GM12878 (cell line): ENCODE data around the gene MYMX. TPM values are rescaled to one million over a fixed set of nuclear protein-coding genes. Genes with fewer than 3 reads are reported as not detected.

ENCODE experiments used
- ATAC-seq: fragments of 200-7000 bp; cut with Tn5 transposase; 3 replicates; pipeline ENCODE4 v1.9.1; 2020; ENCODE audit warnings: mild to moderate bottlenecking, moderate library complexity
- BruUV-seq: library from RNA; stranded (reverse); fragments of 400-500 nt; replicated peaks from 2 replicates; lab custom pipeline; 2021; lab: Mats Ljungman, UMichigan
- CTCF ChIA-PET: fragments of 300-600 bp; sonication (Branson Sonifier 250); formaldehyde crosslinking; extraction: SDS; loops from one replicate; lab custom pipeline; 2021; ENCODE audit warnings: inconsistent platforms; lab: Yijun Ruan, JAX
- POLR2A ChIA-PET: fragments of 350-600 bp; formaldehyde crosslinking; extraction: SDS; loops from one replicate; lab custom pipeline; 2021; ENCODE audit warnings: inconsistent platforms; lab: Charles Lee
- RAD21 ChIA-PET: fragments of 300-600 bp; sonication (Branson Sonifier 250); formaldehyde crosslinking; loops from one replicate; lab custom pipeline; 2023; ENCODE audit warnings: antibody characterized with exemption; ENCODE audit not compliant: unreplicated experiment; lab: Charles Lee
- SMC1A ChIA-PET: fragments of 300-600 bp; sonication (Branson Sonifier 250); formaldehyde crosslinking; loops from one replicate; lab custom pipeline; 2023; ENCODE audit not compliant: unreplicated experiment, uncharacterized antibody; lab: Charles Lee
- DNase-seq: peaks from one replicate; pipeline ENCODE4 v3.0.0-alpha.2; 2011; ENCODE audit warnings: low read depth, low spot score
- FAIRE-seq: peaks from 3 replicates; lab custom pipeline; 2011; peaks lifted over from hg19 to GRCh38; lab: Jason Lieb, UNC
- H2AFZ ChIP-seq: 2 replicates; pipeline ENCODE4 v1.6.0; 2011; ENCODE audit warnings: low read depth, low read length, control low read depth; ENCODE audit not compliant: control insufficient read depth
- H3K27ac ChIP-seq: 2 replicates; pipeline ENCODE4 v1.5.1; 2011; ENCODE audit warnings: control low read depth; ENCODE audit not compliant: control insufficient read depth, insufficient read depth
- H3K27me3 ChIP-seq, 2 experiments: replicated peaks in 1 of 2; 2 replicates each; pipeline versions ENCODE4 v1.6.0 to v1.6.1; 2011; ENCODE audit warnings: low read length in 1 of 2; ENCODE audit not compliant: control insufficient read depth in 2 of 2, insufficient read depth in 2 of 2
- H3K36me3 ChIP-seq, 2 experiments: 2 replicates each; pipeline ENCODE4 v1.5.1; 2011; ENCODE audit warnings: low read length in 1 of 2; ENCODE audit not compliant: control insufficient read depth in 2 of 2, insufficient read depth in 2 of 2
- H3K4me1 ChIP-seq: 2 replicates; pipeline ENCODE4 v1.6.1; 2011; ENCODE audit warnings: mild to moderate bottlenecking, low read length, moderate library complexity, mixed read lengths; ENCODE audit not compliant: control insufficient read depth, insufficient read depth
- H3K4me2 ChIP-seq: 2 replicates; pipeline ENCODE4 v1.6.0; 2011; ENCODE audit warnings: control low read depth; ENCODE audit not compliant: control insufficient read depth, insufficient read depth
- H3K4me3 ChIP-seq: fragments of 200-600 bp; sonication (generic); 2 replicates; pipeline ENCODE4 v1.5.1; 2016
- H3K79me2 ChIP-seq: 2 replicates; pipeline ENCODE4 v1.6.0; 2011; ENCODE audit warnings: low read length; ENCODE audit not compliant: control insufficient read depth, insufficient read depth
- H3K9ac ChIP-seq: 2 replicates; pipeline ENCODE4 v1.8.0; 2011; ENCODE audit warnings: low read length, control low read depth, mixed read lengths; ENCODE audit not compliant: control insufficient read depth, insufficient read depth
- H3K9me3 ChIP-seq: replicated peaks from 3 replicates; pipeline ENCODE4 v1.5.1; 2011; ENCODE audit warnings: mild to moderate bottlenecking, low read length; ENCODE audit not compliant: control insufficient read depth, insufficient read depth
- H4K20me1 ChIP-seq: 2 replicates; pipeline ENCODE4 v1.6.0; 2011; ENCODE audit not compliant: control insufficient read depth, insufficient read depth
- BMI1 ChIP-seq: fragments of 450-650 bp; IDR thresholded peaks from 2 replicates; pipeline ENCODE4 v1.6.1; 2016; ENCODE audit warnings: mild to moderate bottlenecking, moderate library complexity, borderline replicate concordance
- IRF5 ChIP-seq: fragments of 450-650 bp; IDR thresholded peaks from 2 replicates; pipeline ENCODE4 v1.6.1; 2017; ENCODE audit warnings: borderline replicate concordance
- WGBS: methylation state at CpG from one replicate; pipeline ENCODE4 v1.1.6; 2016; ENCODE audit warnings: low lambda C conversion rate; ENCODE audit not compliant: insufficient replicate concordance, insufficient coverage; ENCODE audit errors: missing lambda C conversion rate; 5-methylcytosine and 5-hydroxymethylcytosine counted together
- in situ Hi-C: fragments of 300-500 bp; cut with MboI; formaldehyde crosslinking; loops from 9 replicates; pipeline ENCODE4 v1.14.3; 2018; ENCODE audit warnings: mixed read lengths
- intact Hi-C: fragments of 100-400 bp; cut with micrococcal nuclease; formaldehyde crosslinking; loops from one replicate; pipeline ENCODE4 v1.14.2; 2022; ENCODE audit not compliant: unreplicated experiment
- polyA plus RNA-seq, 11 experiments: library from polyadenylated mRNA; depleted of rRNA in 4 of 11; unstranded in 6 of 11; stranded (reverse) in 5 of 11; fragments of >200 nt; fragmentation: Nextera tagmentation in 4 of 11; fragmentation: Illumina TruSeq in 1 of 11; extraction: Ambion mirVana in 4 of 11; extraction: Trizol in 1 of 11; gene quantifications; 1 replicate in 1 of 11; 2 replicates in 10 of 11; pipeline versions ENCODE4 v1.2.1 to v1.2.3, GENCODE V29; 2011 to 2016; ENCODE audit warnings: inconsistent platforms in 2 of 11, missing spikeins in 2 of 11, low read depth in 1 of 11
- total RNA-seq, 4 experiments: library from RNA; depleted of rRNA in 3 of 4; stranded (reverse); fragments of >200 nt in 3 of 4; fragmentation: Illumina TruSeq in 1 of 4; extraction: Trizol in 1 of 4; gene quantifications; 2 replicates each; pipeline versions ENCODE4 v1.2.1 to v1.2.3, GENCODE V29; 2013 to 2021

The MYMX gene
- total and polyA plus RNA-seq, 10 of the 15 experiments (the other 5 are each of a cell fraction or from before 2014, with no cell fraction given) = not detected

- 94% methylated on average over 4 of the region's 4 CpGs for WGBS
- Histone ChIP-seq H3K9ac (peak overlapping the region; percentile 71; the same call in 1 of the 2 replicates), H3K36me3 (peaks cover 0 to 6% of the 10 kb centered on the region in 2 experiments; a peak in 2 of 4 replicates), H2AFZ (no peak overlapping the region), H3K4me3 (peak overlapping the region; percentile 83; the same call in 1 of the 2 replicates), H4K20me1 (no peaks in the 10 kb centered on the region), H3K9me3 (no peaks in the 10 kb centered on the region), H3K4me2 (peak overlapping the region; percentile 95), H3K27me3 (no peaks in the 10 kb centered on the region), H3K27ac (no peak overlapping the region), H3K79me2 (peaks cover 31% of the 10 kb centered on the region), H3K4me1 (peaks cover 22% of the 10 kb centered on the region)
- intact Hi-C loops = no loop called here
- BruUV-seq = no TSS peak
- SMC1A ChIA-PET = interaction anchor here (0.6 to 2.2 kb wide), 14 partner anchors 10 to 113 kb away, joined by 3 to 18 read pairs (median 6); no protein-coding TSS in a partner anchor
- DNase-seq (no peak), ATAC-seq (no peak), FAIRE-seq (no peak)
- in situ Hi-C loops = no loop called here
- TF ChIP-seq IRF5 (no peak), BMI1 (no peak)
- CTCF ChIA-PET = interaction anchor here (0.8 to 6.0 kb wide), 16 partner anchors 11 to 128 kb away, joined by 3 to 95 read pairs (median 6); partner anchors contain the start of gene HSP90AB1
- POLR2A ChIA-PET = interaction anchor here (0.8 to 7.0 kb wide), 7 partner anchors 11 to 39 kb away, joined by 3 to 63 read pairs (median 4); partner anchors contain the start of gene HSP90AB1
- RAD21 ChIA-PET = interaction anchor here (0.6 to 4.5 kb wide), 10 partner anchors 8 to 128 kb away, joined by 3 to 23 read pairs (median 3); no protein-coding TSS in a partner anchor
Observed at GRCh38 chr6:44224965-44225305, 8.2 kb downstream of the MYMX start.
